Skeletal muscle satellite cell (primary cell): ENCODE data around the gene GALNT9.

Source experiments
- H3K27me3 ChIP-seq: 2 replicates; pipeline ENCODE4 v1.7.0; 2013; ENCODE audit warnings: low read length; ENCODE audit not compliant: control insufficient read depth, insufficient read depth
- H3K36me3 ChIP-seq: 2 replicates; pipeline ENCODE4 v1.7.0; 2013; ENCODE audit warnings: mild to moderate bottlenecking, control low read depth, low read length; ENCODE audit not compliant: insufficient read depth
- H3K4me1 ChIP-seq: 2 replicates; pipeline ENCODE4 v1.7.0; 2013; ENCODE audit warnings: low read length; ENCODE audit not compliant: control insufficient read depth, insufficient read depth
- H3K4me2 ChIP-seq: 2 replicates; pipeline ENCODE4 v1.7.0; 2013; ENCODE audit warnings: mild to moderate bottlenecking, low read length
- H3K4me3 ChIP-seq: 2 replicates; pipeline ENCODE4 v1.7.0; 2013; ENCODE audit warnings: low read length
- H3K9ac ChIP-seq: 2 replicates; pipeline ENCODE4 v1.7.0; 2013; ENCODE audit warnings: mild to moderate bottlenecking, low read depth, low read length, moderate library complexity
- H3K9me3 ChIP-seq: replicated peaks from 2 replicates; pipeline ENCODE4 v1.7.0; 2013; ENCODE audit warnings: mild to moderate bottlenecking, control low read depth, low read length

GALNT9 gene

DNA sequence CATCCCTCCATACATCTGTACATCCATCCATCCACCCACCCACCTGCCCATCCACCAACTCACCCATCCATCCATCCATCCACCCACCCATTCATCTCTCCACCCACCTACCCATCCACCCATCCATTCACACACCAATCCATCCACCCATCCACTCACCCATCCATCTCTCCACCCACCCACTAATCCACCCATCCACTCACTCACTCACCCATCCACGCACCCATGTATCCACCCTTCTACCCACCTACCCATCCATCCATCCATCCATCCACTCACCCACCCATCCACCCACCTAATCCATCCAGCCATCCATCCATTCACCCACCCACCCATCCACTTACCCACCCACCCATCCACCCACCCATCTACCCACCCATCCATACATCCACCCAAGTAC lies 16.2 kb downstream of the GALNT9 start:
- Histone ChIP-seq H3K4me1 (no peaks in the 10 kb centered on the region), H3K9ac (no peak overlapping the region), H3K4me2 (no peak overlapping the region), H3K36me3 (no peaks in the 10 kb centered on the region), H3K27me3 (peaks cover 10% of the 10 kb centered on the region), H3K9me3 (no peaks in the 10 kb centered on the region), H3K4me3 (no peak overlapping the region)

DNA sequence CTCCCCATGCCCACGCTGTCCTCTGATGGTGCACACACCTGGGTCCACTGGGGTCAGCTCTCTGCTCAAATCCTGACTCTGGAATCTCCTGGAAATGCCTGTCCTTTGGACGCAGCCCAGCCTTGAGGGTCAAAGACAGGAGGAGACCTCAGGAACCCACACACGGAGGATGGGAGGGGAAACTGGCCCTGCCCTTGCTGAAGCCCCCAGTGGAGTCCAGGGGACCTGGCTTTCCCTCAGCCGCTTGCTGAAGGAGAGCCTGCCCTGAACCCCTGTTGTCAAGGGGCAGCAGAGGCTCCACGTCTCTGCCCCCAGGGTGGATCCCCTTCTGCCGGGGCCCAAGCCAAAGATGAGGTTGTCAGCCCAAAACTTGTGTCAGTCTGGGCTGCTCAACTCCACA lies 16.9 kb downstream of the GALNT9 start:
- H3K9me3 ChIP-seq, result no peaks in the 10 kb centered on the region
- H3K4me3 ChIP-seq, result no peak overlapping the region
- H3K9ac ChIP-seq, result no peak overlapping the region
- no peaks in the 10 kb centered on the region for H3K36me3 ChIP-seq
- H3K4me2 ChIP-seq, result no peak overlapping the region
- no peaks in the 10 kb centered on the region for H3K4me1 ChIP-seq
- H3K27me3 ChIP-seq, result peaks cover 10% of the 10 kb centered on the region

DNA sequence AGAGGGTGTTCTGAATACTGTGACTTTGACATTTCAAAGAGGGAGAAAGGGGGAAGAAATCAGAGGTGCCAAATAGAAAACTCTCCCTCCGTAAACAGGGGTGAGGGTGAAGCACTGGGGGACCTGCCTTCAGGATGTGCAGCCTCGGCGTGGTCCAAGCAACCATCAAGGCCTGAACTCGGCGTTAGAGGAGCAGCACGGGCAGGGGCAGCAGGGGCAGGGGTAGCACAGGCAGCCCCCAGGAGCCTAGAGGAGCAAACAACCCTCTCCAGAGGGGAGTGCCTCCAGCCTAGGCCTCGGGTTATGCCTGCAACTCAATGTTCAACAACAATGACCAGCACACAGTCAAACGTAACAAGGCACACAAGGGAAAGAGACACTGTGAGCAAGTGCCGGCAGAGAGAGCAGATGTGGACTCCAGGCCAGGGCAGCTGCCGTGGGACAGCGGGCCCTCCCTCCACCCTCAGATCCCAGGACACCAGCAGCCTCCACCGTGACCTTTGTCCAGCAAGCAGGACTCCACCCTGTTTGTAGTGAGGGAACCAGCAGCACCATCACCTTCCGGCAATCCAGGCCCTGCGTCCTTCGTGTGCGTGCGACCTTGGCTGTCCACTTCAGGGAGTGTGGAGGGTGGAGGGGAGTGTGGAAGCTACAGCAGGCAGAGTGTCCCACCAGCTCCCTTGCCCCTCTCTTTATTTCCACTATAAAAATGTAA lies 18.0 kb downstream of the GALNT9 start:
- Histone ChIP-seq H3K27me3 (peaks cover 5% of the 10 kb centered on the region), H3K4me1 (no peaks in the 10 kb centered on the region), H3K4me2 (no peak overlapping the region), H3K9ac (no peak overlapping the region), H3K4me3 (no peak overlapping the region), H3K36me3 (no peaks in the 10 kb centered on the region), H3K9me3 (no peaks in the 10 kb centered on the region)

DNA sequence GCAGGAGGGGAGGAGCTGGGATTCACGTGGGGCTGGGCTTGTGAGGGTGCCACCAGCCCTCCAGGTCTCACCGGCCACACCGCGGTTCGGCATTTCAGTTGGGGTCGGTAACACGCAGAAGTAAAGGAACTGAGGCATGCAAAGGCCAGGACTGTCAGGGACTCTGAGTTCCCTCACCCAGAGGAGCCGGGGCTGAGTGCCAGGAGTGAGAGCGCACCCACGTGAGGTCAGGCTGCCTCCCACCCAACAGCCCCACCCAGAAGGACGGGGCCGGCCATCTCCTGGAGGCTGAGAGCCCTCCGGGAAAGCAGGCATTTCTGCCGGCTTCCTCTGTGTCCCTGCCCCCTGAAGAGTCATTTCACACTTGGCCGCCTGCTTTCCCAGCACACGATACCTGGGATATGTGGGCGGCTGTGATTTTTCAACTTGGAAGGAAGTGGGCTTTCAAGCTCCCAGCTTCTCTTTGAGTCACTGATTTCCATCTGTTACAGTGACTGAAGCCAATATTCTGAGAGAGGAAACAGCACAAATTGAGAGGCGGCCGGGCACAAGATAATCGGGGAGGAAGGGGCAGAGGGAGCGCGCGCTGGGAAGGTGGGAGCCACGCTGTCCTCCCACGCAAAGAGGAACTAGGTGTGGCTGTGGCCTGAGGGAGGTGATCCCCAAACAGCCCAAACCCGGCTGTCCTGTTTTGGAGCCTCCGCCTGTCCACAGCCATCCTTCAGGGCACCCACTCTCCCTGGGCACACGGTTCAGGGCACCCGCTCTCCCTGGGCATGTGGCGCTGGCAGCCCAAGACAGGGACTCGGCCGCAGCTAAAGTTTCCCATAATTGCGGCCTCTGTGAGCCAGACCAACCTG lies 19.0 kb downstream of the GALNT9 start:
- no peaks in the 10 kb centered on the region for H3K36me3 ChIP-seq
- H3K4me3 ChIP-seq, result no peak overlapping the region
- no peak overlapping the region for H3K9ac ChIP-seq
- H3K9me3 ChIP-seq, result no peaks in the 10 kb centered on the region
- no peaks in the 10 kb centered on the region for H3K4me1 ChIP-seq
- no peaks in the 10 kb centered on the region for H3K27me3 ChIP-seq
- H3K4me2 ChIP-seq, result no peak overlapping the region

DNA sequence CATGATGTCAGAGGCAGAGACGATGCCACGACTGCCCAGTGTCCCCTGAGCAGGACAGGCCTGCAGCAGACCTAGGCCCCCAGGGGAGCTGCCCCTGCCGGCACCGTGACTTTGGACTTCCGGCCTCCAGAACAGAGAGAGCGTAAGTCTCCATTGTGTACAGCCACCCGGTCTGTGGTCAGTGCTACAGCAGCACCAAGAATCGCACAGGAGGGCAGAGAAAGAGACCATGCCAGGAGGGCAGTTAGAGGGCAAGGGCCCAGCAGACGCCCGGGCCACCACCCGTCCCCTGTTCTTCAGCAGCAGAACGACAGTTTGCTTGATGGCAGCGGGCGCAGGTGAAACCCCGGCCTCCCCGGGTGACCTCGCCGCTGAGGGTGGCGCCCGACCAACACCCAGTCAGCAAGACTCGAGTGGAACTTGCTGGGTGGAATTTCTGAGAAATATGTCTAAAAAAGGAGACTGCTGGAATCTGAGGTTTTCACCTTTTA lies 19.7 kb downstream of the GALNT9 start:
- Histone ChIP-seq H3K36me3 (no peaks in the 10 kb centered on the region), H3K27me3 (no peaks in the 10 kb centered on the region)

DNA sequence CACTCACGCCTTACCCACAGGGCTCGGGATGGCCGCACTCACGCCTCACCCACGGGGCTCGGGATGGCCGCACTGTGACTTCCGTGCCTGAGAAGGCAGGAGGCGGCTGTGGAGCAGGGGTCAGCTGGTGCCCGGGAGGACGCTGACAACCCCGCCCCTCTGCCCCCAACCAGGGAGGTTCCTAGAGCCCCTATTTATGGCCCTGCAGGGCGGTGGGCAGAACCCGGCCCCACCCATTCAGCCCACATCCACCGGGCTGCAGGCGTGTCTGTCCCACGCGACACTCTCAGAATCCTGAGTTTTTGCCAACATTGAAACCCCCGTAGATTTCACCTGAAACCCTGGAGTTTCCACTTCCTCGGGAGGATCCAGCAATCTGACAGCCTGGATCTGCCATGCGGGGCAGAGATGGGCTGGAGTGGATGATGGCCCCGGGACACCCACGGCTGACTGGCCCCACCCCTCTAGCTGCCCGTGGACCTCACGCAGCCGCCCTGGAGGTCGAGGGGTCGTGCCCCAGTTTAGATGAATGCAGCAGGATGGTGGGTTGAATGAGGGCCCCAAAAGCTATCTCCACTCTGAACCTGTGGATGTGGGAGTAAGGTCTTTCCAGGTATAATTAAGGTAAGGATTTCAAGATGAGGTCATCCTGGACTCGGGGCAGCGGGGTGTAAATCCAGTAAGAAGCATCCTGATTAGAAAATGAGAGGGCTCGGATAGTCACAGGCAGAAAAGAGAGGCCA lies 20.4 kb downstream of the GALNT9 start:
- H3K36me3 ChIP-seq, result no peaks in the 10 kb centered on the region
- H3K4me3 ChIP-seq, result no peak overlapping the region
- H3K9ac ChIP-seq, result no peak overlapping the region
- H3K9me3 ChIP-seq, result no peaks in the 10 kb centered on the region
- H3K27me3 ChIP-seq, result no peaks in the 10 kb centered on the region
- H3K4me1 ChIP-seq, result no peaks in the 10 kb centered on the region
- no peak overlapping the region for H3K4me2 ChIP-seq

More for the DNA sequence above, 19.7 kb downstream of the GALNT9 start:
- no peak overlapping the region for H3K4me2 ChIP-seq
- H3K9me3 ChIP-seq, result no peaks in the 10 kb centered on the region
- no peak overlapping the region for H3K9ac ChIP-seq
- H3K4me1 ChIP-seq, result no peaks in the 10 kb centered on the region
- no peak overlapping the region for H3K4me3 ChIP-seq

DNA sequence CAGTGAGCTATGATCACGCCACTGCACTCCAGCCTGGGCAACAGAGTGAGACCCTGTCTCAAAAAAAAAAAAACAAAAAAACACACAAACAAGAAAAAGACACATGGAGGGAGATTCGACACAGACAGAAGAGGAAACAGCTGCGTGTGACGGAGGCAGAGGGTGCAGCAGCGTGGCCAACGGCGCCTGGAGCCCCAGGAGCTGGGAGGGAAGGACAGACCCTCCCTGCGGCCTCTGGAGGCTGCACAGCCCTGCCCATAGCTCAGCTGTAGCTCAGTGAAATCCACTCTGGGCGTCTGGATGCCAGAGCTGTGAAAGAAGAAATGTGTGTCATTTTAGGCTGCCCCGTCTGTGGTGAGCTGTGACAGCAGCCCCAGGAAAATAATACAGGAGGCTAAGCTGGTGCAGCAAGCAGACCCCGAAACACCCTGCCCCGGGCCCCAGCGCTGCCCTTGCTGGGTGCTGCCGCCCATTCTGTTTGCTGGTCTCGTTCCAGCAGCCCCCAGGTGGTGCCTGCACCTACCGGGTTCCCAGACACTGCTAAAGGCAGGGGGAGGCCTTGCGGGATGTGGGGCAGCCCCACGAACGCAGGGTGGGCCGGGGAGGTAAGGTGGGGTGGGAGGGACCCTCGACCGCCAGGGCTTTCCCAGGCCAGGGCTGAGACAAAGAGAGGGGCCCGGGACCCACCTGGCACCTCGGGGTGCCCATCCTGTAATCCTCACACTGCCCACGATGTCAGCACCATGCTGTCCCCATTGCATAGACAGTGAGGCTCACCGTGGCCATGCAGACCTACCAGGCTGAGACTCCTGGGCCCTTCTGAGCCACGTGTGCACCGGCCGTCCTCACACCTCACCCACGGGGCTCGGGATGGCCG lies 21.2 kb downstream of the GALNT9 start:
- H3K27me3 ChIP-seq, result no peaks in the 10 kb centered on the region
- H3K4me1 ChIP-seq, result no peaks in the 10 kb centered on the region
- H3K36me3 ChIP-seq, result no peaks in the 10 kb centered on the region
- H3K9ac ChIP-seq, result no peak overlapping the region
- no peak overlapping the region for H3K4me2 ChIP-seq
- no peak overlapping the region for H3K4me3 ChIP-seq
- no peaks in the 10 kb centered on the region for H3K9me3 ChIP-seq

DNA sequence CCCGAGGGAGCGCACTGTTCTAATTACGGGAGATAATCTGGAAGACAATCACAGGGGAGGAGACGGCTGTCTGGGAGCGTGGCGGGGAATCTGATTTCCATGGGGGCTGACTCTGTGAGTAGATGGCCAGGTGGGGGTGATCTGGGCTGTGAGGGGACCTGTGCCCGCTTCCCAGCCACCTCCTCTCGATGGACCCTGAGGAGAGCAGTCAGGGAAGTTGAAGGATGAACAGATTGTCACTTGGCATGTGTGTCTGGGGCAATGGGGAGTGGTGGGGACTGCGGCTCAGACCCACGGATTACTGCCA lies 22.6 kb downstream of the GALNT9 start:
- Histone ChIP-seq H3K4me3 (no peak overlapping the region), H3K27me3 (no peaks in the 10 kb centered on the region), H3K4me1 (no peaks in the 10 kb centered on the region), H3K9ac (no peak overlapping the region), H3K4me2 (no peak overlapping the region), H3K36me3 (no peaks in the 10 kb centered on the region), H3K9me3 (no peaks in the 10 kb centered on the region)

DNA sequence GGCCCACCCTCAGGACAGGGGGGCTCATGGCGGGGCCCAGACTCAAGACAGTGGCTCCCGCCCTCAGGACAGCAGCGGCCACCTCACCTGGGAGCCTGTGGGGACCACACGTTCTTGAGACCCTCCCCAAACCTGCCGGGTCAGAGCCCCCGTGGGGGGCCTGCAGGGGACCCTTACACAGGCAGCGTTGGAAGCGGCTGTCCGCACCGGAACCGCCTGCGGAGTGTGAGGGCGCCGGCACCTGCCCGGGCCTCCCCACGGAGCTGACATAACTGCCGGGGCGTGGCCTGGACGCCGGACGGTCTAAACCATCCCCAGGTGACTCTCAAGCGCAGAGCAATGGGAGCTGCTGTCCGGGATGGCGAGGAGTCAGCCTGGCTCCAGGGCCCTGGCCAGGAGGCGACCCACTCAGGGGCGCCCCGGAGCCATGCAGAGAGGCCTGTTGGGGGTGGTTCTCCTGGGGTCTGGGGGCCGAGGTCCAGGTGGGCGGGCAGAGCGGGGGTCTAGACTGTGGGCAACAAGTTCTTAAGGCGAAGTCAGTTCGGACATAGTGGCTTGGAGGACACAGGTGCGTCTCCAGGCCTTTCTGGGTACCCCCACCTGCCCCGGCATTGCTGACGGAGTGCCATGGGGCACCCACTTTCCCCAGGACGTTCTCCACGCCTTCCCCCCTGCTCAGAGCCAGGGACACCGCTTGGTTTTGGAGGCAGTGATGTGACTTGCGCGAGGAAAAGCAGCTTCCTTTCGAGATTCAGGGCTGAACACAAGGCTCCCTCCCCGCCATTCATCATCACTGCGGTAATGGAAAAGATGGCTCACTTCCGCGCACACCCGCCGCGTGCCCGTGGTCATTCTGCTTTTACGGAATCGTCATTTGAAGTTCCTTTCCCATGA lies 23.2 kb downstream of the GALNT9 start:
- Histone ChIP-seq H3K4me3 (no peak overlapping the region), H3K9ac (no peak overlapping the region), H3K4me1 (no peaks in the 10 kb centered on the region), H3K27me3 (peaks cover under 1% of the 10 kb centered on the region), H3K4me2 (no peak overlapping the region), H3K36me3 (no peaks in the 10 kb centered on the region), H3K9me3 (no peaks in the 10 kb centered on the region)

DNA sequence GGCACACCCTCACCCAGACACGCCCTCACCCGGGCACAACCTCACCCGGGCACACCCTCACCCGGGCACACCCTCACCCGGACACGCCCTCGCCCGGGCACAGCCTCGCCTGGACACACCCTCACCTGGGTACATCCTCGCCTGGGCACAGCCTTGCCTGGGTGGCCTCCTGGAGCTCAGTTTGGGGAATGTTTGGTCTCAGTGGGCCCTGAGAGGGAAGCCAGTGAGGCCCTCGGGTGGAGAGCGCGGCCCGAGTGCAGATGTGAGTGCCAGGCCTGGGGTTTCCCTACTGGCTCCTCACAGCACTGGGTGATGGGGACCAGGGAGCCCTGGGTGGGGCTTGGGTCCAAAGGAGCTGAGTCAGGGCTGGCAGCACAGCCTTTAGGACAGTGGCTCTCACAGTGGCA lies 23.8 kb downstream of the GALNT9 start:
- Histone ChIP-seq H3K4me3 (no peak overlapping the region), H3K9me3 (no peaks in the 10 kb centered on the region), H3K4me2 (no peak overlapping the region), H3K27me3 (peaks cover 6% of the 10 kb centered on the region), H3K9ac (no peak overlapping the region), H3K36me3 (no peaks in the 10 kb centered on the region), H3K4me1 (no peaks in the 10 kb centered on the region)
